Eye (tissue), 1 donor: ENCODE data around the gene ADGRV1.

Experiments
- DNase-seq: peaks from one replicate; pipeline ENCODE4 v3.0.0-alpha.2; 2015

The ADGRV1 gene

GRCh38 chr5:90558344-90559192 is at the start of gene ADGRV1:
Gene ADGRV1 (plus strand): TSS chr5:90558797. CDS start chr5:90558896, 99 bp downstream.
- DNase-seq: peak; percentile 96

- DNase-seq: no peak
Measured at GRCh38 chr5:90510438-90510837, 48.2 kb upstream of the ADGRV1 start.

- no peak for DNase-seq
Measured at GRCh38 chr5:90514520-90514919, 44.1 kb upstream of the ADGRV1 start.

GRCh38 chr5:90518661-90519060 is 39.9 kb upstream of the ADGRV1 start:
- no peak for DNase-seq

- no peak for DNase-seq
Measured at GRCh38 chr5:90519081-90519480, 39.5 kb upstream of the ADGRV1 start.

GRCh38 chr5:90528601-90529193 is 29.9 kb upstream of the ADGRV1 start:
- DNase-seq: peak; percentile 81

GRCh38 chr5:90529194-90529938 is 29.2 kb upstream of the ADGRV1 start, which contains the start of gene LYSMD3:
Gene LYSMD3 (minus strand): TSS chr5:90529584. CDS start chr5:90525289, 4,295 bp downstream.
- DNase-seq: peak; percentile 98

- peak; percentile 92 for DNase-seq
Measured at GRCh38 chr5:90529939-90530677, 28.5 kb upstream of the ADGRV1 start.

- peak; percentile 24 for DNase-seq
Measured at GRCh38 chr5:90530736-90531487, 27.7 kb upstream of the ADGRV1 start.

GRCh38 chr5:90533794-90534193 is 24.8 kb upstream of the ADGRV1 start:
- DNase-seq: no peak

- no peak for DNase-seq
Measured at GRCh38 chr5:90534922-90535321, 23.7 kb upstream of the ADGRV1 start.

GRCh38 chr5:90542827-90543519 is 15.6 kb upstream of the ADGRV1 start:
- no peak for DNase-seq

GRCh38 chr5:90545511-90545910 is 13.1 kb upstream of the ADGRV1 start:
- DNase-seq: no peak

GRCh38 chr5:90546216-90546837 is 12.3 kb upstream of the ADGRV1 start:
- DNase-seq: no peak

- no peak for DNase-seq
Measured at GRCh38 chr5:90547072-90547536, 11.5 kb upstream of the ADGRV1 start.

GRCh38 chr5:90548069-90548593 is 10.5 kb upstream of the ADGRV1 start:
- DNase-seq: peak; percentile 27

GRCh38 chr5:90549223-90549622 is 9.4 kb upstream of the ADGRV1 start:
- no peak for DNase-seq

GRCh38 chr5:90549729-90550275 is 8.8 kb upstream of the ADGRV1 start:
- DNase-seq: no peak

GRCh38 chr5:90550963-90551362 is 7.6 kb upstream of the ADGRV1 start:
- DNase-seq: no peak

- DNase-seq: no peak
Measured at GRCh38 chr5:90551376-90551775, 7.2 kb upstream of the ADGRV1 start.
